NB4 (cell line): ENCODE measurements around the gene UHRF1.

Experiments
- CTCF ChIP-seq: IDR thresholded peaks from one replicate; pipeline ENCODE4 v1.5.1; 2012; ENCODE audit warnings: low read depth, low read length
- MAX ChIP-seq: IDR thresholded peaks from 2 replicates; pipeline ENCODE4 v1.6.1; 2011; ENCODE audit warnings: low read depth, low read length
- POLR2A ChIP-seq: IDR thresholded peaks from 2 replicates; pipeline ENCODE4 v1.6.1; 2011; ENCODE audit warnings: mild to moderate bottlenecking; ENCODE audit not compliant: insufficient read length; ENCODE audit errors: extremely low read depth

GRCh38 chr19:4897146-4897545 is 12.2 kb upstream of the UHRF1 start:
- TF ChIP-seq CTCF (no peak), POLR2A (no peak), MAX (no peak)
